ENCODE results near the gene TOP3A.
A peak's percentile ranks its signal among the peaks of the same experiment; 100 is the strongest.

The TOP3A gene

DNA sequence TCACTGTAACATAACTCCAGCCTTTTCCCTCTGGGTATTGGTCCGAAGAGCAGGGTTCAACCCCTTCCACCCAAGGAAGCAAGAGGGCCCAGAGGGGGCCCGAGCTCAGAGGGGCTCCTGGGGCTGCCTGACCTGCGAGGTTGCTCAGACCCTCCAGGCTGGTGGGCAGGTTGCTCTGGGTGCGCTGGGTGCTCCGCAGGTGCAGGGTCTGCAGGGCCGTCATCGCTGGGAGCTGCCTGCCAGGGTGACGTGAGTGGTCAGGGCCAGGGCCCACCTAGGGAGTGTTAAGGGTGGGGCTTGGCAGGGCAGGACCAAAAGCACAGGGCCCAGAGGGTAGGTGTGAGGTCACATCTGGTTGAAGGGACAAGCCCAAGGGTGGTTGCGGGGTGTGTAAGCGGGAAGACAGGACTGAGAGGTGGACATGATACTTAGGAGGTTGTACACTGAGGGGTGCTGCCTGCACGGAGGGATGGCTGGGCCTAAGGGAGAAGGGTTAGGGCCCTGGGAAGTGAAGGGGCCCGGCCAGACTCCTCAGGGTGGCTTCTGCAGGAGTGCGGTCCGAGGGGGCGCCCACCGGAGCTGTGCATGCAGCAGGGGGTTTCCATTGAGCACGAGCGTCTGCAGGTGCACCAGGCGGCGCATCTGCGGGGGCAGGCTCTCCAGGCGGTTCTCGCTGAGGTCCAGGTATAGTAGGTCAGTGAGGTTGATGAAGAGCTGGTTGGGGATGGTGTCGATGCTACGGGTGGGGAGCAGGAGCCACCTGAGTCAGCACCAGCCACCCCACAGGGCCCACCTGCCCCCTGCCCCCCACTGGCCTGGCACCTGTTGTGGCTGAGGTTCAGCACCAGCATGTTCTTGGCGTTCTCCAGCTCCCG is 60.6 kb downstream of the TOP3A start:
- no peak for DNase-seq (ENCODE audit: low spot score)

DNA sequence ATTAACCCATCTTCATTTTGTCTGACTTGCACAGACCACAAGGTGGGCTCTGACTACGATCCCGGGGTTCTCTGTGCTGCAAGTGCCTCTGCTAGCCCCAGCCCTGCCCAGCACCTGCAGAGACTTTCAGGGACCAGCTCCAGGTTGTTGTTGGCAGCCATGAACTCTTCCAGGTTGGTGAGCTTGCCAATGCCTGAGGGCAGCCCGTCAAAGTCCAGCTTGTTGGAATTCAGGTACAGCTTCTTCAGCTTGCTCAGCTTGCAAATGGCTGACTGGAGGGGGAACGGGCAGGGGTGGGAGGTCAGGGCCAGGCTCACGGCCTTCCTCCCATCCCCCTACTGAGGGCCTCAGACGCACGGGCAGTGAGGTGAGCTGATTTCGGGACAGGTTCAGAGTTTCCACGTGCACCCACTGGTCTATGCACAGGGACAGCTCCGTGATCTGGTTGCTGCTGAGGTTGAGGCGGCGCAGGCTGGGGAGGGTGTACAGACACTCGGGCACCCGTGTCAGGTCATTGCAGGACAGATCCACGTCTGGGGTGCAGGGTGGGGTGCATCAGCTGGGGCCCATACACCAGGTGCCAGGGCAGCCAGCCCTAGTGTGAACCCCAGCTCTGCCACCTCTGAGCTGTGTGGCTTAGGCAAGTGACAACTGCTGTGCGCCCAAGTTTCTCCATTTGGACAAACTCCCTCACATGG is 61.5 kb downstream of the TOP3A start:
- DNase-seq (ENCODE audit: low spot score) = no peak

- no peak for DNase-seq (ENCODE audit: low spot score)
Observed at GRCh38 chr17:18252160-18252559, 62.6 kb downstream of the TOP3A start.

DNA sequence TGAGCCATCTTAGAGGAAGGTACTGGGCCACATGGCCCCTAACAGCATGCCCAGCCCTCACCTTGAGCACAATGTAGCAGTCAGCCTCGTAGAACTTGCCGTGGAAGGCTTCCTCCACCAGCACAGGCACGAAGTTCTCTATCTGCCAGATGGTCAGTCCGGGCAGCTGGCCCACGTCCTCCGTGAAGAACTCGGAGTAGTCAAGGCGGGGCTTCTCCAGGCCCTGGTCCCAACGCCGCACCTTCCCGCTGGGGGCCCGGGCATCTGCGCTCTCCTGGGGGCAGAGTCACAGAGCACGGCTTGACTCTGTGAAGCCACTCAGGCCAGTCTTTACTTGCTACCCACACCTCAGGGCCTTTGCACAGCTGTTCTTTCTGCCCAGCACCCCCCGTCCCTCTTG is 63.6 kb downstream of the TOP3A start:
- no peak for DNase-seq (ENCODE audit: low spot score)

- no peak for DNase-seq (ENCODE audit: low spot score)
Observed at GRCh38 chr17:18250708-18251107, 64.1 kb downstream of the TOP3A start.

DNA sequence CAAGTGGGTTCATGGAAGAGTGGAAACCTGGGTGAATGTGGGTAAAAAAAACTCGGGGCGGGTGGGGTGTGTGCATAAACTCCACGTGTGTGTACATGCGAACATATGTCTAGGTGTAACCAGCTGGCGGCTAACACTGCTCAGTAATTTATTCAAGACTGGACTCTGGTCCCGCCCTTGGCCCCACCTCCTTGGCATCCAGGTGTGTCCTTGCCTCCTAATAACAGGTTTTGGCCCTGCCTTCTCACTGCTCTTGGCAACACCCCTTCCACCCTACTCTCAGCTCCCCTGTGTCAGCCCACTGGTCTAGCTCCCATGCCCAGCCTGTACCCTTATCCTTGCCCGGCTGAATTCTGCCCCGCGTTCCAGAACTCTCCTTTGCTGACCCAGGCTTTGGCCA is 64.5 kb downstream of the TOP3A start:
- DNase-seq (ENCODE audit: low spot score) = no peak

- no peak for DNase-seq (ENCODE audit: low spot score)
Observed at GRCh38 chr17:18248811-18249210, 66.0 kb downstream of the TOP3A start.

- peak; percentile 81 for DNase-seq (ENCODE audit: low spot score)
Observed at GRCh38 chr17:18248300-18248731, 66.5 kb downstream of the TOP3A start.

- DNase-seq (ENCODE audit: low spot score) = no peak
Observed at GRCh38 chr17:18247613-18248001, 67.2 kb downstream of the TOP3A start.

DNA sequence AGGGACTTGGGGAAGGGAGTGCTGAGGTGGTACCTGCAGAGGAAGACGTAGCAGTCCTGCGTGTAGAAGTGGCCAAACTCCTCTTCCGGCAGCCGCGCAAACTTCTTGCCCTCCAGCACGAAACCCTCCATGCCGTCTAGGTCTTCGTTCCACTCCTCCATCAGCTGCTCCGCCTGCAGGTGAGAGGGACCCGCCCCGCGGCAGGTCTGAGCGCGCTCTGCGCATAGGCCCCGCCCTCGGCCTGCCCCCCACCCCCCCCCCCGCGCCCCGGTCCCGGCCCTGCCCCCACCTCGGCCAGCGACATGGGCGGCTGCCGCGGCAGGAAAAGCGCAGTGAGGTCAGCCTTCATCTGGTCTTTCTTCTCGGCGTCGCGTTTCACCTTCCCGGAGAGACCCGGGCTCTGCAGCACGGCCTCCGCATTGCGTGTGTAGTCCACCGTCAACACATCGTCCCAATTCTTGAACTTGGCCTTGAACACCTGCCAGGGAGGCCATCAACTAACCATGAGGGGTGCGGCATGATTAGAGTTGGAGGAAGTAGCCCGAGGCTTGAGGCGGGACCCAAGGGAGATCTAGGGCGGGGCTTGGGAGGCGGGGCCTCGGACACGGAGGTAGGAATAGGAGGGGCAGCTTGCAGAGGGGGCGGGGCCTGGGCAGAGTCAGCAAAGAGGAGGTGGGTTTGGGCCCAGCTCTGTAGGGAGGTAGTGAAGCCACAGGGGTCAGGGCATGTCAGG is 67.7 kb downstream of the TOP3A start:
- DNase-seq (ENCODE audit: low spot score) = peak; percentile 86

- DNase-seq (ENCODE audit: low spot score) = no peak
Observed at GRCh38 chr17:18246109-18246725, 68.6 kb downstream of the TOP3A start.

GRCh38 chr17:18245038-18245776 is 69.6 kb downstream of the TOP3A start:
- DNase-seq (ENCODE audit: low spot score) = no peak

GRCh38 chr17:18241229-18241871 is 73.4 kb downstream of the TOP3A start:
- no peak for DNase-seq (ENCODE audit: low spot score)

- no peak for DNase-seq (ENCODE audit: low spot score)
Observed at GRCh38 chr17:18240449-18240848, 74.3 kb downstream of the TOP3A start.

- DNase-seq (ENCODE audit: low spot score) = no peak
Observed at GRCh38 chr17:18238299-18238698, 76.5 kb downstream of the TOP3A start.

- DNase-seq (ENCODE audit: low spot score) = no peak
Observed at GRCh38 chr17:18237461-18237860, 77.3 kb downstream of the TOP3A start.

GRCh38 chr17:18236494-18236893 is 78.3 kb downstream of the TOP3A start:
- DNase-seq (ENCODE audit: low spot score) = no peak

GRCh38 chr17:18235743-18236256 is 79.0 kb downstream of the TOP3A start:
- DNase-seq (ENCODE audit: low spot score) = no peak

- DNase-seq (ENCODE audit: low spot score) = no peak
Observed at GRCh38 chr17:18234853-18235380, 79.9 kb downstream of the TOP3A start.

- DNase-seq (ENCODE audit: low spot score) = no peak
Observed at GRCh38 chr17:18233803-18234518, 80.8 kb downstream of the TOP3A start.
